ENCODE data around the gene GALNT14. TPM values are rescaled to one million over a fixed set of nuclear protein-coding genes. Genes with fewer than 3 reads are reported as not detected.

The GALNT14 gene
- total and polyA plus RNA-seq, 10 of the 15 experiments (the other 5 are each of a cell fraction or from before 2014, with no cell fraction given): 3.7 to 17.8 (median 6.0) TPM

GRCh38 chr2:30888852-30889409, 249.3 kb downstream of the GALNT14 start:
- in situ Hi-C loops (cut with MboI): no loop called here
- no TSS peak for BruUV-seq (replicated peaks)
- SMC1A ChIA-PET (ENCODE audit: uncharacterized antibody, unreplicated experiment): interaction anchor here (1.2 kb wide), 1 partner anchor 10 kb away, joined by 3 read pairs; no protein-coding TSS in a partner anchor

More at GRCh38 chr2:30888852-30889409, 249.3 kb downstream of the GALNT14 start:
- no peaks in the 10 kb centered on the region for H3K4me1 ChIP-seq (ENCODE audit: control insufficient read depth, insufficient read depth, low read length)
- DNase-seq (ENCODE audit: low read depth, low spot score): no peak
- ChIA-PET CTCF (no interaction called here), POLR2A (no interaction called here), RAD21 (ENCODE audit: unreplicated experiment) (no interaction called here)
- no peaks in the 10 kb centered on the region for H3K9me3 ChIP-seq (replicated peaks; ENCODE audit: control insufficient read depth, insufficient read depth, low read length)
- H3K9ac ChIP-seq (ENCODE audit: control insufficient read depth, insufficient read depth, low read length): no peak overlapping the region
- WGBS (ENCODE audit: insufficient coverage, insufficient replicate concordance, low lambda C conversion rate, missing lambda C conversion rate): 23% methylated on average over 7 of the region's 7 CpGs
- TF ChIP-seq RCOR1 (conservative IDR thresholded peaks at IDR 0.05; ENCODE audit: low read depth, low read length) (no peak), CHD1 (IDR thresholded peaks at IDR 0.05; ENCODE audit: low read depth, low read length) (no peak), MYC (IDR thresholded peaks at IDR 0.05; ENCODE audit: insufficient read depth, insufficient read length, insufficient replicate concordance, low read length, severe bottlenecking) (no peak), MLLT1 (IDR thresholded peaks at IDR 0.05) (no peak), RELB (IDR thresholded peaks at IDR 0.05; ENCODE audit: low read depth) (no peak), PML (IDR thresholded peaks at IDR 0.05; ENCODE audit: low read length) (no peak), CEBPB (IDR thresholded peaks at IDR 0.05; ENCODE audit: borderline replicate concordance in 1 of 2, low read depth in 2 of 2, low read length in 2 of 2) (no peak), SKIL (IDR thresholded peaks at IDR 0.05; ENCODE audit: low read depth, poor library complexity, severe bottlenecking) (no peak), ZNF217 (IDR thresholded peaks at IDR 0.05) (no peak), NR2C1 (IDR thresholded peaks at IDR 0.05) (no peak), ZSCAN29 (IDR thresholded peaks at IDR 0.05) (no peak), NRF1 (conservative IDR thresholded peaks at IDR 0.05; ENCODE audit: low read depth, low read length) (no peak), SREBF2 (IDR thresholded peaks at IDR 0.05; ENCODE audit: low read length) (no peak), CHD2 (IDR thresholded peaks at IDR 0.05; ENCODE audit: borderline replicate concordance, low read depth, low read length) (no peak), POLR2A (IDR thresholded peaks at IDR 0.05; ENCODE audit: low read depth, low read length) (no peak)
- no peak overlapping the region for H3K4me3 ChIP-seq
- no peak for ATAC-seq
- H2AFZ ChIP-seq (ENCODE audit: control insufficient read depth, low read depth, low read length): no peak overlapping the region
- intact Hi-C loops (cut with micrococcal nuclease; ENCODE audit: unreplicated experiment): no loop called here
- H4K20me1 ChIP-seq (ENCODE audit: control insufficient read depth, insufficient read depth): no peaks in the 10 kb centered on the region
- no peaks in the 10 kb centered on the region for H3K79me2 ChIP-seq (ENCODE audit: control insufficient read depth, insufficient read depth, low read length)
- H3K27ac ChIP-seq (ENCODE audit: control insufficient read depth, insufficient read depth): no peak overlapping the region
- FAIRE-seq: no peak
- no peak overlapping the region for H3K4me2 ChIP-seq (ENCODE audit: control insufficient read depth, insufficient read depth)
- no peaks in the 10 kb centered on the region for H3K27me3 ChIP-seq (replicated peaks in 1 of 2; ENCODE audit: control insufficient read depth in 2 of 2, insufficient read depth in 2 of 2, low read length in 1 of 2)
- H3K36me3 ChIP-seq (ENCODE audit: control insufficient read depth in 2 of 2, insufficient read depth in 2 of 2, low read length in 1 of 2): no peaks in the 10 kb centered on the region
